ENCODE data around the gene SLC27A2.

SLC27A2 gene

DNA sequence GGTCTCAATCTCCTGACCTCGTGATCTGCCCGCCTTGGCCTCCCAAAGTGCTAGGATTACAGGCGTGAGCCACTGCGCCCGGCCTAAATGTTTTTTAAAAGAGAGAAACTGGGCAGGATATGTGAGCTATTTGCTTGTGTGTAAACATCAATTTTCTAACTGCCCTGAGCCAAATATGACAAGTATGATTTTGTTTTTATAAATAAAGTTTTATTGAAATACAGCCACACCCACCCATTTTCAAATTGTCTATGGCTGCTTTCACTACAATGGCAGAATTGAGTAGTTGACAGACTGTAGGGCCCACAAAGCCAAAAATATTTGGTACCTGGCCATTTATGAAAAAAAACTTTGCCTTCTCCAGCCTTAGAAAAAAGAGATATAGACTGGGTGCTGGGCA is 99.4 kb downstream of the SLC27A2 start:
- DNase-seq: no peak

Data from eye (tissue), 1 donor.